Endothelial cell of umbilical vein (primary cell): ENCODE results near the gene ZNF587B. TPM values are rescaled to one million over a fixed set of nuclear protein-coding genes. Genes with fewer than 3 reads are reported as not detected.

Source experiments
- BruUV-seq: library from RNA; stranded (reverse); fragments of 400-500 nt; replicated peaks from 2 replicates; lab custom pipeline; 2021; lab: Mats Ljungman, UMichigan
- CTCF ChIA-PET: fragments of 300-600, 350-600 bp; sonication (Branson Sonifier 250); formaldehyde crosslinking; loops from one replicate; lab custom pipeline; 2021; ENCODE audit warnings: antibody characterized with exemption, inconsistent platforms; lab: Charles Lee
- POLR2A ChIA-PET: fragments of 300-600, 350-600 bp; sonication (Branson Sonifier 250); formaldehyde crosslinking; loops from one replicate; lab custom pipeline; 2021; ENCODE audit warnings: antibody characterized with exemption, inconsistent platforms; lab: Charles Lee
- DNase-seq: peaks from one replicate; pipeline ENCODE4 v3.0.0-alpha.2; 2011; ENCODE audit warnings: low read depth, low spot score
- FAIRE-seq: peaks from 2 replicates; lab custom pipeline; 2011; peaks lifted over from hg19 to GRCh38; lab: Jason Lieb, UNC
- H2AFZ ChIP-seq: 2 replicates; pipeline ENCODE4 v1.6.0; 2012; ENCODE audit warnings: low read depth, low read length, control low read depth, inconsistent platforms
- H3K27ac ChIP-seq: 2 replicates; pipeline ENCODE4 v1.5.1; 2011; ENCODE audit warnings: low read depth, mild to moderate bottlenecking, control low read depth, low read length, moderate library complexity; ENCODE audit not compliant: insufficient read depth
- H3K27me3 ChIP-seq, 2 experiments: 2 replicates each; pipeline versions ENCODE4 v1.6.0 to v1.6.1; 2011; ENCODE audit warnings: low read length in 2 of 2, mixed read lengths in 1 of 2; ENCODE audit not compliant: control insufficient read depth in 2 of 2, insufficient read depth in 2 of 2
- H3K36me3 ChIP-seq, 2 experiments: 2 replicates in 1 of 2; 3 replicates in 1 of 2; pipeline ENCODE4 v1.5.1; 2011; ENCODE audit warnings: low read length in 2 of 2, mild to moderate bottlenecking in 1 of 2, moderate library complexity in 1 of 2; ENCODE audit not compliant: control insufficient read depth in 2 of 2, insufficient read depth in 2 of 2; ENCODE audit errors: extremely low read depth in 1 of 2
- H3K4me1 ChIP-seq: 3 replicates; pipeline ENCODE4 v1.5.1; 2011; ENCODE audit warnings: mild to moderate bottlenecking, low read length; ENCODE audit not compliant: control insufficient read depth, insufficient read depth; ENCODE audit errors: extremely low read depth
- H3K4me2 ChIP-seq: 2 replicates; pipeline ENCODE4 v1.6.1; 2011; ENCODE audit warnings: low read length, control low read depth, mixed read lengths; ENCODE audit not compliant: insufficient read depth
- H3K4me3 ChIP-seq, 3 experiments: fragments of 200-600 bp in 1 of 3; sonication (generic), shearing (Covaris generic) in 1 of 3; replicated peaks in 1 of 3; 2 replicates each; pipeline ENCODE4 v1.5.1; 2011 to 2016; ENCODE audit warnings: control low read depth in 3 of 3, low read length in 3 of 3, mild to moderate bottlenecking in 2 of 3, inconsistent platforms in 1 of 3, low read depth in 1 of 3, moderate library complexity in 1 of 3; ENCODE audit not compliant: insufficient read depth in 1 of 3
- H3K79me2 ChIP-seq: 2 replicates; pipeline ENCODE4 v1.6.0; 2012; ENCODE audit warnings: low read length, inconsistent platforms; ENCODE audit not compliant: control insufficient read depth, insufficient read depth
- H3K9ac ChIP-seq: replicated peaks from 2 replicates; pipeline ENCODE3; 2011; ENCODE audit warnings: low read length, control low read depth; ENCODE audit not compliant: insufficient read depth; ENCODE audit errors: extremely low read depth
- H3K9me1 ChIP-seq: replicated peaks from 3 replicates; pipeline ENCODE4 v1.6.0; 2011; ENCODE audit warnings: mild to moderate bottlenecking, low read length; ENCODE audit not compliant: control insufficient read depth, insufficient read depth; ENCODE audit errors: extremely low read depth
- H3K9me3 ChIP-seq: replicated peaks from 2 replicates; pipeline ENCODE4 v1.5.1; 2012; ENCODE audit warnings: low read length, inconsistent platforms; ENCODE audit not compliant: control insufficient read depth, insufficient read depth
- H4K20me1 ChIP-seq: replicated peaks from 2 replicates; pipeline ENCODE3; 2011; ENCODE audit warnings: mild to moderate bottlenecking, low read length; ENCODE audit not compliant: control insufficient read depth, insufficient read depth; ENCODE audit errors: extremely low read depth
- CTCF ChIP-seq, 2 donors: IDR thresholded peaks; 1 replicate in 1 of 2; 2 replicates in 1 of 2; pipeline ENCODE4 v1.5.1; 2011; ENCODE audit warnings: low read length in 2 of 2, mild to moderate bottlenecking in 2 of 2, moderate library complexity in 2 of 2, control low read depth in 1 of 2, inconsistent platforms in 1 of 2, low read depth in 1 of 2; ENCODE audit not compliant: insufficient read depth in 1 of 2; ENCODE audit errors: extremely low read depth in 1 of 2
- EZH2 ChIP-seq: IDR thresholded peaks from 2 replicates; pipeline ENCODE4 v1.6.1; 2012; ENCODE audit warnings: borderline replicate concordance, low read depth, mild to moderate bottlenecking, moderate library complexity, low read length, inconsistent platforms; ENCODE audit not compliant: severe bottlenecking
- FOS ChIP-seq: IDR thresholded peaks from 2 replicates; pipeline ENCODE4 v1.6.1; 2011; ENCODE audit warnings: mild to moderate bottlenecking, low read length, moderate library complexity, borderline replicate concordance; ENCODE audit not compliant: insufficient read depth
- GATA2 ChIP-seq: IDR thresholded peaks from 2 replicates; pipeline ENCODE4 v1.7.0; 2011; ENCODE audit warnings: low read depth, mild to moderate bottlenecking, moderate library complexity, mixed read lengths, low read length; ENCODE audit not compliant: insufficient read length, insufficient read depth
- JUN ChIP-seq: IDR thresholded peaks from 2 replicates; pipeline ENCODE4 v1.6.1; 2011; ENCODE audit warnings: borderline replicate concordance, low read depth; ENCODE audit not compliant: insufficient read length, insufficient read depth
- MAX ChIP-seq: IDR thresholded peaks from 2 replicates; pipeline ENCODE4 v1.6.1; 2011; ENCODE audit not compliant: insufficient read depth, insufficient read length
- MYC ChIP-seq: IDR thresholded peaks from one replicate; pipeline ENCODE4 v1.6.1; 2011; ENCODE audit warnings: mild to moderate bottlenecking, low read depth, low read length
- POLR2A ChIP-seq: IDR thresholded peaks from 2 replicates; pipeline ENCODE4 v1.6.1; 2012; ENCODE audit warnings: low read depth, mild to moderate bottlenecking, control low read depth, low read length
- POLR2AphosphoS5 ChIP-seq: IDR thresholded peaks from 2 replicates; pipeline ENCODE4 v1.6.1; 2012; ENCODE audit warnings: low read depth, mild to moderate bottlenecking, control low read depth, low read length, moderate library complexity; ENCODE audit not compliant: insufficient read depth
- dilution Hi-C: fragments of 300-500 bp; cut with MboI; formaldehyde crosslinking; loops from one replicate; pipeline ENCODE4 v1.15.0; 2019; ENCODE audit warnings: low sequenced_read_pairs; ENCODE audit not compliant: extremely low pct_ligation_motif_present
- intact Hi-C: fragments of 100-400 bp; cut with micrococcal nuclease; formaldehyde crosslinking; loops from one replicate; pipeline ENCODE4 v1.10.0; 2022
- polyA plus RNA-seq, 4 experiments: library from polyadenylated mRNA; depleted of rRNA in 3 of 4; stranded (reverse) in 3 of 4; unstranded in 1 of 4; fragments of >200 nt; gene quantifications; 2 replicates each; pipeline versions ENCODE4 v1.2.1 to v1.2.3, GENCODE V29; 2011 to 2012; ENCODE audit warnings: missing spikeins in 1 of 4
- total RNA-seq: library from RNA; stranded (reverse); gene quantifications from 2 replicates; pipeline ENCODE4 v1.2.3, GENCODE V29; 2021

ZNF587B gene
- total and polyA plus RNA-seq, 2 donors (not counting 3 experiments of a cell fraction or from before 2014, with no cell fraction given) = 3.2 to 16.3 TPM

DNA sequence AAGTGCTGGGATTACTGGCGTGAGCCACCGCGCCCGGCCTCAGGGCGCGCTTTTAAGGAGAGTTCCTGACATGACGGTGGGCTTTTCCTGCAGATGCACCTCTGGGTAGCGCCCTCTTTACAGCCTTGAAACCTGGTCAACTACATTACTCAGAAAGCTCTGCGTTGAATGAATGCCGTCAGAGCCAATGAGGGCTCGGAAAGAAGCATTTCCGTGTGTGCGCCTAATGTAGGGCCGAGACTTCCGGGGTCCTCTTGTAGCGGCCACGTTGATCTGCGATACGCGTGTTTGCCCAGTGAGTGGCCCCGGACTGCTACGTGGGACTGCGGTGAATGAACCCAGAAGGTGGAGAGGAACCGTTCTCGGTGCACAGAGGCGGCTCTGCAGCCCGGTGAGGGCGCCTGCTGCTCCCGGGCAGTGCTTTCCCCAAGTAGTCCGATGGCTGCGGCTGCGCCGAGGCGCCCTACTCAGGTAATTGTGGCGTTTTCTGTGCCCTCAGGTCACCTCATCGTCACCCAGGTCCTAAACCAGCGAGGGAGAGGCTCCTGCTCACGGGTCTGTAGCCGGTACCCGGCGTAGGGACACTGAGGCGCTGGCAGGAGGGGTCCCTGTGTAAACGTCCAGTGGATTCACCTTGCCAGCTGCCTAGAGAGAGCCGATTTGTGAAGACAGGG is 10.5 kb upstream of the ZNF587B start:
- no peaks in the 10 kb centered on the region for H3K27me3 ChIP-seq
- H3K4me1 ChIP-seq = peaks cover 2% of the 10 kb centered on the region
- H3K27ac ChIP-seq = peak overlapping the region; percentile 34
- peak overlapping the region; percentile 76 for H3K9ac ChIP-seq
- intact Hi-C loops (no loop called here), dilution Hi-C loops (no loop called here)
- peak overlapping the region; percentile 82 to 92 (median 83) for H3K4me3 ChIP-seq
- no peaks in the 10 kb centered on the region for H3K36me3 ChIP-seq
- TF ChIP-seq POLR2AphosphoS5 (peak; percentile 30), FOS (no peak), JUN (no peak), GATA2 (no peak), POLR2A (peak; percentile 53), MYC (peak; percentile 72)
- FAIRE-seq (peak; percentile 81), DNase-seq (peak; percentile 90)
- H3K9me3 ChIP-seq = no peaks in the 10 kb centered on the region
- peaks cover 50% of the 10 kb centered on the region for H3K79me2 ChIP-seq
- H4K20me1 ChIP-seq = no peaks in the 10 kb centered on the region
- BruUV-seq = TSS peak; percentile 69
- H2AFZ ChIP-seq = peak overlapping the region; percentile 86
- peak overlapping the region; percentile 63 for H3K4me2 ChIP-seq
- ChIA-PET CTCF (interaction anchor here (0.7 to 1.6 kb wide), 5 partner anchors 11 to 50 kb away, joined by 3 to 4 read pairs (median 3); partner anchors contain the start of gene ZNF586), POLR2A (interaction anchor here (0.6 kb wide), 1 partner anchor 45 kb away, joined by 3 read pairs; no protein-coding TSS in a partner anchor)
- no peaks in the 10 kb centered on the region for H3K9me1 ChIP-seq

DNA sequence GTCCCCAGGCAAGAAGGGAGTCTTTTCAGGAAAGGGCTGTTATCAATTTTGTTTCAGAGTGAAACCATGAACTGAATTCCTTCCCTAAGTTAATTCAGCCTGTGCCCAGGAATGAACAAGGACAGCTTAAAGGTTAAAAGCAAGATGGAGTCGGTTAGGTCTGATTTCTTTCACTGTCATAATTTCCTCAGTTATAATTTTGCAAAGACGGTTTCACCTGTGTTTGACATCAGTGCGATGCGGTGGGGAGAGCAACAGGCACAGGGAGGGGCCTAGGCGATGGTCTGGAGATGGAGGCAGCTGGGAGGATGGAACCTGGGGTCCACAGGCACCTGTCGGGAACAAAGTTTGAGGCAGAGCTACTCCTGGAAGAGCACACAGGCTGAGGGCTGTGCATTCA is 9.5 kb upstream of the ZNF587B start:
- no peak overlapping the region for H3K9ac ChIP-seq
- intact Hi-C loops (no loop called here), dilution Hi-C loops (no loop called here)
- no peaks in the 10 kb centered on the region for H3K9me1 ChIP-seq
- CTCF ChIA-PET = interaction anchor here (1.3 kb wide), 1 partner anchor 51 kb away, joined by 3 read pairs; the partner anchor contains the start of gene ZNF586
- TF ChIP-seq JUN = no peak
- no peak for TF ChIP-seq POLR2AphosphoS5
- no peak for TF ChIP-seq GATA2
- TF ChIP-seq EZH2 = no peak
- no peak for TF ChIP-seq FOS
- no peak for TF ChIP-seq POLR2A
- TF ChIP-seq MYC = no peak
- no peak for TF ChIP-seq MAX
- TF ChIP-seq CTCF (IDR thresholded peaks at IDR 0.05; ENCODE audit: extremely low read depth in 1 of 2, insufficient read depth in 1 of 2, low read depth in 1 of 2, low read length in 2 of 2) = no peak
- peaks cover 57% of the 10 kb centered on the region for H3K79me2 ChIP-seq
- H3K4me2 ChIP-seq = peak overlapping the region; percentile 63
- H2AFZ ChIP-seq = no peak overlapping the region
- H4K20me1 ChIP-seq = no peaks in the 10 kb centered on the region
- POLR2A ChIA-PET = no interaction called here
- peak overlapping the region; percentile 82 to 92 (median 83) for H3K4me3 ChIP-seq
- no peaks in the 10 kb centered on the region for H3K36me3 ChIP-seq
- H3K27ac ChIP-seq = no peak overlapping the region
- no peaks in the 10 kb centered on the region for H3K9me3 ChIP-seq
- DNase-seq (no peak), FAIRE-seq (no peak)
- no peaks in the 10 kb centered on the region for H3K27me3 ChIP-seq
- BruUV-seq = no TSS peak
- peaks cover 2% of the 10 kb centered on the region for H3K4me1 ChIP-seq
